ENCODE data around the gene KATNB1. TPM values are rescaled to one million over a fixed set of nuclear protein-coding genes. Genes with fewer than 3 reads are reported as not detected.

The KATNB1 gene
- polyA plus RNA-seq, 2 of the 4 experiments (the other 2 are of a cell fraction) = 21.0 to 21.1 TPM

- POLR2A ChIA-PET = no interaction called here
- Histone ChIP-seq H3K4me2 (no peak overlapping the region), H3K27ac (no peak overlapping the region), H3K9me3 (no peaks in the 10 kb centered on the region), H3K4me1 (peaks cover 17% of the 10 kb centered on the region), H3K4me3 (no peak overlapping the region)
- ATAC-seq (no peak), DNase-seq (ENCODE audit: low read depth in 1 of 2, low spot score in 1 of 2) (no peak), FAIRE-seq (no peak)
- 78% methylated on average over 4 of the region's 4 CpGs for WGBS (ENCODE audit: missing lambda C conversion rate)
- CTCF ChIA-PET = interaction anchor here (0.8 to 1.8 kb wide), 5 partner anchors 13 to 438 kb away, joined by 3 read pairs; partner anchors contain the start of gene CFAP20
- TF ChIP-seq ZFP36 (IDR thresholded peaks at IDR 0.05; ENCODE audit: borderline replicate concordance, partially characterized antibody) (no peak), KDM5A (IDR thresholded peaks at IDR 0.05) (no peak), ZC3H11A (IDR thresholded peaks at IDR 0.05) (no peak), RCOR1 (IDR thresholded peaks at IDR 0.05; ENCODE audit: low read depth, low read length) (no peak), ESRRA (IDR thresholded peaks at IDR 0.05; ENCODE audit: borderline replicate concordance, low read length) (no peak), RFX5 (IDR thresholded peaks at IDR 0.05) (no peak), HOXB13 (CRISPR knock-in tag; IDR thresholded peaks at IDR 0.05; ENCODE audit: low read depth) (no peak), JUNB (IDR thresholded peaks at IDR 0.05) (no peak), FOXS1 (CRISPR knock-in tag; IDR thresholded peaks at IDR 0.05) (no peak)
- TF ChIP-seq, protein P1, sequence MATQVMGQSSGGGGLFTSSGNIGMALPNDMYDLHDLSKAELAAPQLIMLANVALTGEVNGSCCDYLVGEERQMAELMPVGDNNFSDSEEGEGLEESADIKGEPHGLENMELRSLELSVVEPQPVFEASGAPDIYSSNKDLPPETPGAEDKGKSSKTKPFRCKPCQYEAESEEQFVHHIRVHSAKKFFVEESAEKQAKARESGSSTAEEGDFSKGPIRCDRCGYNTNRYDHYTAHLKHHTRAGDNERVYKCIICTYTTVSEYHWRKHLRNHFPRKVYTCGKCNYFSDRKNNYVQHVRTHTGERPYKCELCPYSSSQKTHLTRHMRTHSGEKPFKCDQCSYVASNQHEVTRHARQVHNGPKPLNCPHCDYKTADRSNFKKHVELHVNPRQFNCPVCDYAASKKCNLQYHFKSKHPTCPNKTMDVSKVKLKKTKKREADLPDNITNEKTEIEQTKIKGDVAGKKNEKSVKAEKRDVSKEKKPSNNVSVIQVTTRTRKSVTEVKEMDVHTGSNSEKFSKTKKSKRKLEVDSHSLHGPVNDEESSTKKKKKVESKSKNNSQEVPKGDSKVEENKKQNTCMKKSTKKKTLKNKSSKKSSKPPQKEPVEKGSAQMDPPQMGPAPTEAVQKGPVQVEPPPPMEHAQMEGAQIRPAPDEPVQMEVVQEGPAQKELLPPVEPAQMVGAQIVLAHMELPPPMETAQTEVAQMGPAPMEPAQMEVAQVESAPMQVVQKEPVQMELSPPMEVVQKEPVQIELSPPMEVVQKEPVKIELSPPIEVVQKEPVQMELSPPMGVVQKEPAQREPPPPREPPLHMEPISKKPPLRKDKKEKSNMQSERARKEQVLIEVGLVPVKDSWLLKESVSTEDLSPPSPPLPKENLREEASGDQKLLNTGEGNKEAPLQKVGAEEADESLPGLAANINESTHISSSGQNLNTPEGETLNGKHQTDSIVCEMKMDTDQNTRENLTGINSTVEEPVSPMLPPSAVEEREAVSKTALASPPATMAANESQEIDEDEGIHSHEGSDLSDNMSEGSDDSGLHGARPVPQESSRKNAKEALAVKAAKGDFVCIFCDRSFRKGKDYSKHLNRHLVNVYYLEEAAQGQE (IDR thresholded peaks at IDR 0.05) = no peak
- TF ChIP-seq, protein P2, sequence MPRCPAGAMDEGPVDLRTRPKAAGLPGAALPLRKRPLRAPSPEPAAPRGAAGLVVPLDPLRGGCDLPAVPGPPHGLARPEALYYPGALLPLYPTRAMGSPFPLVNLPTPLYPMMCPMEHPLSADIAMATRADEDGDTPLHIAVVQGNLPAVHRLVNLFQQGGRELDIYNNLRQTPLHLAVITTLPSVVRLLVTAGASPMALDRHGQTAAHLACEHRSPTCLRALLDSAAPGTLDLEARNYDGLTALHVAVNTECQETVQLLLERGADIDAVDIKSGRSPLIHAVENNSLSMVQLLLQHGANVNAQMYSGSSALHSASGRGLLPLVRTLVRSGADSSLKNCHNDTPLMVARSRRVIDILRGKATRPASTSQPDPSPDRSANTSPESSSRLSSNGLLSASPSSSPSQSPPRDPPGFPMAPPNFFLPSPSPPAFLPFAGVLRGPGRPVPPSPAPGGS (IDR thresholded peaks at IDR 0.05) = no peak
- TF ChIP-seq, protein P3, sequence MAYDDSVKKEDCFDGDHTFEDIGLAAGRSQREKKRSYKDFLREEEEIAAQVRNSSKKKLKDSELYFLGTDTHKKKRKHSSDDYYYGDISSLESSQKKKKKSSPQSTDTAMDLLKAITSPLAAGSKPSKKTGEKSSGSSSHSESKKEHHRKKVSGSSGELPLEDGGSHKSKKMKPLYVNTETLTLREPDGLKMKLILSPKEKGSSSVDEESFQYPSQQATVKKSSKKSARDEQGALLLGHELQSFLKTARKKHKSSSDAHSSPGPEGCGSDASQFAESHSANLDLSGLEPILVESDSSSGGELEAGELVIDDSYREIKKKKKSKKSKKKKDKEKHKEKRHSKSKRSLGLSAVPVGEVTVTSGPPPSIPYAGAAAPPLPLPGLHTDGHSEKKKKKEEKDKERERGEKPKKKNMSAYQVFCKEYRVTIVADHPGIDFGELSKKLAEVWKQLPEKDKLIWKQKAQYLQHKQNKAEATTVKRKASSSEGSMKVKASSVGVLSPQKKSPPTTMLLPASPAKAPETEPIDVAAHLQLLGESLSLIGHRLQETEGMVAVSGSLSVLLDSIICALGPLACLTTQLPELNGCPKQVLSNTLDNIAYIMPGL (CRISPR knock-in tag; IDR thresholded peaks at IDR 0.05; ENCODE audit: borderline replicate concordance) = no peak
These were observed 44.6 kb upstream of the KATNB1 start for GRCh38 chr16:57690782-57691471.

GRCh38 chr16:57692636-57693035 is 42.9 kb upstream of the KATNB1 start:
- ChIA-PET CTCF (interaction anchor here (0.7 kb wide), 1 partner anchor 32 kb away, joined by 4 read pairs; no protein-coding TSS in a partner anchor), POLR2A (no interaction called here)
- peaks cover 17% of the 10 kb centered on the region for H3K4me1 ChIP-seq
- WGBS (ENCODE audit: missing lambda C conversion rate) = 40% methylated on average over 2 of the region's 2 CpGs
- DNase-seq (ENCODE audit: low read depth in 1 of 2, low spot score in 1 of 2) (no peak), FAIRE-seq (no peak), ATAC-seq (no peak)
- H3K27ac ChIP-seq = no peak overlapping the region
- TF ChIP-seq MAFK (IDR thresholded peaks at IDR 0.05; ENCODE audit: partially characterized antibody) (peak; percentile 75), TP53 (CRISPR knock-in tag; IDR thresholded peaks at IDR 0.05) (no peak)
- no peak overlapping the region for H3K4me2 ChIP-seq
- no peak overlapping the region for H3K4me3 ChIP-seq
- no peaks in the 10 kb centered on the region for H3K9me3 ChIP-seq

DNA sequence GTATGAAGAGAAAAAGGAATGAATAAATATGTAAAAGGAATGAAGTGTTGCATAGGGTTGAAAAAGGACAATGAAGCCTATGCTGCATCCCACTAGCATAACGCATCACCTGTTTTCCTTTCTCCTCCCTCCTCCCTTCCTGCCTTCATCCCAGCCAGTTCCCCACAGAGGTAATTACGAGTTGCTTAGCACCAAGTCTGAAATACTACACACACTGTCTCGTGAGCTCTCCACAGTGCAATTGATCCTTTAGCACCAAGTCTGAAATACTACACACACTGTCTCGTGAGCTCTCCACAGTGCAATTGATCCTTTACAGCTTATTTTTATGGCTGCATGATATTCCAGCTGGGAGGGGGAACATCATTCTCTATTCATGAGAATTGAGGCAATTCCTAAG is 42.0 kb upstream of the KATNB1 start:
- CTCF ChIA-PET = interaction anchor here (1.2 kb wide), 1 partner anchor 205 kb away, joined by 3 read pairs; no protein-coding TSS in a partner anchor
- WGBS (ENCODE audit: missing lambda C conversion rate) = 60% methylated on average over 4 of the region's 4 CpGs
- TF ChIP-seq ATOH8 (CRISPR knock-in tag; IDR thresholded peaks at IDR 0.05; ENCODE audit: low read depth) = no peak
- no peak for TF ChIP-seq KDM5A (IDR thresholded peaks at IDR 0.05)
- TF ChIP-seq, protein P2 (IDR thresholded peaks at IDR 0.05) = no peak
- no peak for TF ChIP-seq CEBPB (IDR thresholded peaks at IDR 0.05)
- no peak for TF ChIP-seq TFCP2L1 (CRISPR knock-in tag; IDR thresholded peaks at IDR 0.05)
- no peak for TF ChIP-seq EHF (CRISPR knock-in tag; IDR thresholded peaks at IDR 0.05)
- TF ChIP-seq EHMT2 (IDR thresholded peaks at IDR 0.05; ENCODE audit: low read depth) = no peak
- no peak for TF ChIP-seq HOXB13 (CRISPR knock-in tag; IDR thresholded peaks at IDR 0.05; ENCODE audit: low read depth)
- no peak for TF ChIP-seq CHD4 (IDR thresholded peaks at IDR 0.05; ENCODE audit: borderline replicate concordance)
- no peak for TF ChIP-seq KDM1A (IDR thresholded peaks at IDR 0.05; ENCODE audit: low read depth)
- TF ChIP-seq, protein P4, sequence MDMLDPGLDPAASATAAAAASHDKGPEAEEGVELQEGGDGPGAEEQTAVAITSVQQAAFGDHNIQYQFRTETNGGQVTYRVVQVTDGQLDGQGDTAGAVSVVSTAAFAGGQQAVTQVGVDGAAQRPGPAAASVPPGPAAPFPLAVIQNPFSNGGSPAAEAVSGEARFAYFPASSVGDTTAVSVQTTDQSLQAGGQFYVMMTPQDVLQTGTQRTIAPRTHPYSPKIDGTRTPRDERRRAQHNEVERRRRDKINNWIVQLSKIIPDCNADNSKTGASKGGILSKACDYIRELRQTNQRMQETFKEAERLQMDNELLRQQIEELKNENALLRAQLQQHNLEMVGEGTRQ (IDR thresholded peaks at IDR 0.05) = no peak
- TF ChIP-seq MAZ (IDR thresholded peaks at IDR 0.05; ENCODE audit: borderline replicate concordance, low read depth, low read length) = no peak
- TF ChIP-seq RFX5 (IDR thresholded peaks at IDR 0.05) = no peak

More for the DNA sequence above, 42.0 kb upstream of the KATNB1 start:
- Histone ChIP-seq H3K4me1 (peaks cover 17% of the 10 kb centered on the region), H3K27ac (no peak overlapping the region), H3K9me3 (no peaks in the 10 kb centered on the region), H3K4me2 (no peak overlapping the region), H3K4me3 (no peak overlapping the region)
- POLR2A ChIA-PET = no interaction called here
- no peak for FAIRE-seq
- ATAC-seq = no peak
- DNase-seq (ENCODE audit: low read depth in 1 of 2, low spot score in 1 of 2) = no peak

Measured in A549 (cell line).